Dedifferentiated amniotic fluid mesenchymal stem cell (primary cell): ENCODE data around the gene STOML1.
"Not testable (repeated sequence)": the region's sequence is repeated elsewhere in the genome, so short reads cannot be mapped to it uniquely, and the experiment has no call there.

Source experiments
- DNase-seq: peaks from one replicate; pipeline ENCODE4 v3.0.0-alpha.2; 2016; ENCODE audit errors: extremely low spot score

The STOML1 gene

GRCh38 chr15:73946795-73947370 is 45.2 kb downstream of the STOML1 start:
- no peak for DNase-seq

- DNase-seq: no peak
Measured at GRCh38 chr15:73946046-73946721, 45.9 kb downstream of the STOML1 start.

GRCh38 chr15:73945130-73945508 is 47.0 kb downstream of the STOML1 start:
- DNase-seq: no peak

GRCh38 chr15:73944161-73945129 is 47.6 kb downstream of the STOML1 start:
- no peak for DNase-seq

- DNase-seq: no peak
Measured at GRCh38 chr15:73942751-73943270, 49.3 kb downstream of the STOML1 start.

GRCh38 chr15:73941871-73942635 is 50.0 kb downstream of the STOML1 start:
- no peak for DNase-seq

- DNase-seq: no peak
Measured at GRCh38 chr15:73941449-73941848, 50.6 kb downstream of the STOML1 start.

GRCh38 chr15:73941044-73941443 is 51.1 kb downstream of the STOML1 start:
- peak; percentile 86 for DNase-seq

- DNase-seq: no peak
Measured at GRCh38 chr15:73940061-73940981, 51.8 kb downstream of the STOML1 start.

- no peak for DNase-seq
Measured at GRCh38 chr15:73939138-73939537, 53.0 kb downstream of the STOML1 start.

- not testable (repeated sequence) for DNase-seq
Measured at GRCh38 chr15:73938516-73938915, 53.6 kb downstream of the STOML1 start.

GRCh38 chr15:73937726-73938125 is 54.4 kb downstream of the STOML1 start:
- DNase-seq: no peak

GRCh38 chr15:73937296-73937695 is 54.8 kb downstream of the STOML1 start:
- DNase-seq: no peak

- no peak for DNase-seq
Measured at GRCh38 chr15:73936588-73937290, 55.4 kb downstream of the STOML1 start.

- no peak for DNase-seq
Measured at GRCh38 chr15:73936181-73936580, 55.9 kb downstream of the STOML1 start.

- DNase-seq: no peak
Measured at GRCh38 chr15:73935547-73935946, 56.5 kb downstream of the STOML1 start.

GRCh38 chr15:73934281-73934680 is 57.8 kb downstream of the STOML1 start:
- DNase-seq: no peak

- DNase-seq: no peak
Measured at GRCh38 chr15:73932381-73933191, 59.5 kb downstream of the STOML1 start.

- no peak for DNase-seq
Measured at GRCh38 chr15:73931441-73931840, 60.7 kb downstream of the STOML1 start.
